GM21390 (cell line): ENCODE results near the gene ZNF581.
A peak's percentile ranks its signal among the peaks of the same experiment; 100 is the strongest.

ENCODE experiments used
- ATAC-seq: cut with Tn5 transposase; IDR thresholded peaks from one replicate; pipeline ENCODE4 v1.9.1; 2021; ENCODE audit not compliant: unreplicated experiment

The ZNF581 gene, protein sequence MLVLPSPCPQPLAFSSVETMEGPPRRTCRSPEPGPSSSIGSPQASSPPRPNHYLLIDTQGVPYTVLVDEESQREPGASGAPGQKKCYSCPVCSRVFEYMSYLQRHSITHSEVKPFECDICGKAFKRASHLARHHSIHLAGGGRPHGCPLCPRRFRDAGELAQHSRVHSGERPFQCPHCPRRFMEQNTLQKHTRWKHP

DNA sequence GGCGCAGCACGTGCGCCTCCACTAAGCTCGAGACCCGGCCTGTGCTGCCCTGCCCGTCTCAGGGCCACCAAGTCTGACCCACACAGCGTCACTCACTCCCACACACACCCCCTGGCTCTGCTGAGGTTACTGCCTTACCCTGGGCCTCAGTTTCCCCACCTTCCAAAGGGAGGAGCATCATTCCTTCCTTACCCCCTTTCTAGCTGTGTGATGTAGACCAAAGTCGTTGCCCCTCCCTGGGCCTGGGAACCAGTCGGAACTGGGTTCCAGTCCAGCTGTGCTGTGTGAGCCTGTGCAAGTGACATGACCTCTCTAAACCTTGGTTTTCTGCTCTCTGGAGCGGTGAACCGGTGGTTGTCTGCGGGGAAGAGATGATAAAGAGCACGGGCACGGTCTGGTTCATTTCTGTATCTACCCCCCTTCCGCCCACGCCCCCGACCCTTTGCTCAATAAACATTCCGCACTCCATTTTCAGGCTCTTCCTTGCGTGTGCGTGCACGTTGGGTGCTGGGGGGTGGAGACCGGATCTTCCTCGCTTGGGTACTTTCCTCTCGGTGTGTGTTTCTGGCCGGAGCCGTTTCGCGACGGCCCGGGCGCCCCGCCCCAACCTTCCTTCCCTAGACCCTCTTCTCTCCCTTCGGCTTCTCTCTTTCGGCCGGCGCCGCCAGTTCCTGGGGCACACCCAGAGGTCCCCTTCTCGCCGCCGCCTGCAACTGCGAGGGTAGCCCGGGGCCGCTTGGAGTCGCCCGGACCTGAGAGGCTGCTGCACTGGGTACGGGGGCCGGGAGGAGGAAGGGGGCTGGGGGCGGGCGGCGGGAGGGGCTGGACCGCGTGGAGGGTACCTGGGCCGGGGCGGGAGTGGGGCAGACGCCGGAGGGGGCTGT, at the start of gene ZNF581:
TSS of gene ZNF581 (plus strand) at position 647 of the 884 bp plus-strand sequence. CDS start 923 bp downstream, outside the sequence.
- ATAC-seq = peak; percentile 31

DNA sequence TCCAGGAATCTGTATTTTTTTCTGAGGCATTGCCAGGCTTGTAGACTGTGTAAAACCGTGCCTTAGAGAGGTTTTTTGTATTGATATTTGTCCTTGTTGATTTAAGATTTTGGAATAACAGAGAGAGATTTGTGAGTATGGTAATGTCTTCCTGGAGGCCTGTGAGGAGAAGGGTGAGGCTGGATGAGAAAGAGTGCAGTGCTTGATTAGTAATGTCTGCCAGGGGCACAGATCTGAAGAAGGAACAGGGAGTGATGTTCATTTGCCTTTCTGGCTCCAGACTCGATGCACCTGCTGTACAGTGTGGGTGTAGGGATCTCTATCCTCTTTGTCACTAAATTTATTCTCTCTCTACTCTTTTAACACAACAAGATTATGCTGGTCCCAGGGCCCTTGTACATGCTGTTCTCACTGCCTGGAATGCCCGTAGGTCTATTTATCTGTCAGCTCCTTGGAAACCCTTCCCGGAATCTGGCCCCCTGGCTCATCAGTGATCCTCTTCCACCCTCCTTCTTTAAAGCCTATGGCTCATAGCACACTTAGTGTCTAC, 48.4 kb upstream of the ZNF581 start:
- no peak for ATAC-seq

DNA sequence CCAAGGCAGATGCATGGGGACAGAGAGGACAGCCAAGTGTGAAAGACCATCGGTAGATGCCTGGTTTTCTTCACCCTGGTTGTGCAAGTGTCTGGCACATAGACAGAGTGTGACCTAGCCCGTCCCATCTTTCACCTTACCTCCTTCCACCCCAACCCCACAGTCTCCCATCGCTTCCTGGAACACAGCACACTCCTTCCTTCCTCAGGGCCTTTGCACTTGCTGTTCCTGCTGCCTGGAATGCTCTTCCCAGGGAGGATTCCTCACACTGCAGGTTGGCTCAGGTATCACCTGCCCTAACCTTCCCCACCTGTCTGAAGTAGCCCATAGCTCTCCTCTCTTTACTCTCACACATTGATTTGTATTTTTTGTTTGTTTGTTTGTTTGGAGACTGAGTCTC, 47.1 kb upstream of the ZNF581 start:
- no peak for ATAC-seq

DNA sequence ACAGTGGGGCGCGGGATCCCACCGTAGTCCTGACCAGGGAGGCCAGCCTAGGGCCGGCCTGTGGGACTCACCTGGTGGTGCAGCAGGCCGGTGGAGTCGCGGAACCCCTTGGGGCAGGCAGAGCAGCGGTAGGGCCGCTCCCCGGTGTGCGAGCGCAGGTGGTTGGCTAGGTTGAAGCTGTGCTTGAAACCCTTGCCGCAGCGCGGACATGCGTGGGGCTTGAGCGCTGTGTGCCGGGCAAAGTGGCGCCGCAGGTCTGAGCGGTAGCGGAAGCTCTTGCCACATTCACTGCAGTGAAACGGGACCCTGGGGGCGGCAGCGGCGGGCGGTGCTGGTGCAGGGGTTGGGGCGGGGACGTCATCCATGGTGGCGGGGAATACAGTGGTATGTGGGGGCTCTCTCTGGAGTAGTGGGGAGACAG, 45.9 kb upstream of the ZNF581 start:
- no peak for ATAC-seq

DNA sequence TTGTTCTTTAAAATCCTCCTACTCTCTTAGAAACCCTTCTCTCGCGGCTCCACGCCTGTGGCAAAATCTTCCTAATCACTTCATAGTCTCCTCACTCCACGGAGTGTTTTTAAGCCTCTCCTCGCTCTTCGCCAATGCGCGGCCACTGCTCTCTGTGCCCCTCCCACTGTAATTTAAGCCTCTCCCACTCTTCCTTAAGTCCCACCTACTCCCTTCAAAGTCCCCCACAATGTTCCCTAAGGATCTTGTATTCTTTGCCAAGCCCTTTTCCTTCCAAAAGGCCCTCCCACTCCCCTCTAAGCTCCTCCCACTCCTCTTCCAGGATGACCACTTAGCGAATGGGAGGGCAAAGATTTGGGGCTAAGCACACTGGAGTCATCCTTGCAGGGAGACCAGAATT, 45.4 kb upstream of the ZNF581 start:
- ATAC-seq = no peak

DNA sequence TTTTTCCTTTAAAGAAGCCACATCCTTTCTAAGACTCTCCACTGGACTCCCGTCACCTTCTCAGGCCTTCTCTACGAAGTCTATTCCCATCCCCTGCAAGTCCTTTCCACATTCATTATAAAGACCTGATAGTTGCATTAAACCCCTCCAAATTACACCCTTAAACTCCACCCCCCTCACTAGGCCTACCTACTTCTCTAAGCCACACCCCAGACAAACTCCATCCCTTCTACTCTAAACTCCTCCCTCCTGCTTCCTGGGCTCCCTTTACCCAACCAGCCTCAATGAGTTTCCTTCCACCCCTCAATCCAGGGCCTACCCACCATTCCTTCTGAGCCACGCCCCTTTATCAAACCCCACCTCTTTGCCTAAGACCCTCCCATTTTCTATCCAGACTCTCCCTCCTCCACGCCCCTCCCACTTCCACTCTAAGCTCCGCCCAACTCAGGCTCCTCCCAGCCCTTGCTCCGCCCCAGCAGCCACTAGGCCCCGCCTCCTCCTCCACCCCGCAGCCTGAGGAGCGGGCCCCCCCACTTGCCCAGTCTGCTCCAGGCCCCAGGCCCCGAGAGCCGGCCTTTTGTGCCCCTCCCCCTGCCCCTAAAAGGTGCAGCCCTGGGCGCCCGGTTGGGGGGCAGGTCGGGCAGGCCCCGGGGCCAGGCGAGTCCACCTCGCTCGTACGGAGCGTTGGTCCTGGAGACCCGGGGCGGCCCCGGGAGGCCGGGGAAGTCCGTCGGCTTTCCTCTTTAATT, 44.6 kb upstream of the ZNF581 start:
- peak; percentile 45 for ATAC-seq

DNA sequence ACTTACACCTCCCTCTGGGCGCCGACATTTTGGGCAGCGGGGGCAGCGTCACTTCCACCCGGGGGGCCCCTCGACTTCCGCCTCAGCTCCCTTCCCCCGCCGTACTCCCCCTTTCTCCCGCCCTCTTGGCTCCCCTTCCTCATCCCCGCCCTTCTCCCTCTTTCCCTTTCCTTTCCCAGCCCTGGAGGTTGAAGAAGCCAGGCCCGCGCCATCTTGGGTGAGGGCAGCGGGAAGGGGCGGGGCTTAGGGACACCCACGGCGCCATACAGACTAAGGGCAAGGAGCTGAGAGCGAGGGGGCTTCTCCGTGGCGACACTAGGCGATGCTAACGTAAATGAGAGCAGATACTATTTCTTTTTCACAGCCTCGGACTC, 44.0 kb upstream of the ZNF581 start, which contains the start of gene FIZ1:
TSS of gene FIZ1 (minus strand) at position 50 of the 374 bp plus-strand sequence. CDS start 1,652 bp downstream, outside the sequence.
- peak; percentile 54 for ATAC-seq

DNA sequence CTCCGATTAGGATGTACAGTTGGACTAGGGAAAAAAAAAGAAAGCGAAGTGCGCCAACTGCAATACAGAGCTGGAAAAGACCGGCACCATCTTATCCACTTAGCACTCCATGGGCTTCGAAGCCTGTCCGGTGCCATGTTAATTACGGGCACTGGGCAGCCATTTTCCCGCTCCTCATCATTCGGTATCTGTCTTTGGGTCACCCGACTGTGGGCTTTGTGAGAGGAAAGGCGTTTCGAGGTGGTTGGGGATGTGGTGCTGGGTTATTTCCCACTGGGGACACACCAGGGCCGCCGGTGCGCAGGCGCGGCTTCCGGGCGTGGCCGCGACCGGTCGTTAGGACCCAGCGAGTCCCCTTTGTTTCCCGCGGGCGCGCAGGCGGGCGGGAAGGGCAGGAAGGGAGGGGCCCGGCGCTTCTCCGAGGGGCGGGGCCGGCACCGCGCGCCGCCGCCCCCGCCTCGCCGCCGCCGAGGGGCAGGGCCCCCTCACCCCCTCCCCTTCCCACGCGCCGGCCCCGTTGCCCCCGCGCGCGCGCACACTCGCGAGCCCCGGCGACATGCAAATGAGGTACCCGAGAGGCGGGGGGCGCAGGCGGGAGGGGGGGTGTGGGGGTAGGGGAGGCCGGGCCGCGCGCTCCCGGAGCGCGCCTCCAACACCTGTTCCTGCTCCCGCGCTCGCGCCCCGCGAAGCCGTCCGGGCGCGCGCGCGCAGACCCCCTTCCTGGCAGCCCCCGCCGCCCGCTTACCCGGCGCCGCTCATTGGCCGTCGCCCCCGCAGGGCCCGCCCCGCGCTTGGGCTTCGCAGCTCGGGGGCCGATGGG, 43.4 kb upstream of the ZNF581 start, which contains the start of gene ZNF524:
TSS of gene ZNF524 (plus strand) at position 447 of the 820 bp plus-strand sequence. CDS start 1,825 bp downstream, outside the sequence.
- ATAC-seq = peak; percentile 32

DNA sequence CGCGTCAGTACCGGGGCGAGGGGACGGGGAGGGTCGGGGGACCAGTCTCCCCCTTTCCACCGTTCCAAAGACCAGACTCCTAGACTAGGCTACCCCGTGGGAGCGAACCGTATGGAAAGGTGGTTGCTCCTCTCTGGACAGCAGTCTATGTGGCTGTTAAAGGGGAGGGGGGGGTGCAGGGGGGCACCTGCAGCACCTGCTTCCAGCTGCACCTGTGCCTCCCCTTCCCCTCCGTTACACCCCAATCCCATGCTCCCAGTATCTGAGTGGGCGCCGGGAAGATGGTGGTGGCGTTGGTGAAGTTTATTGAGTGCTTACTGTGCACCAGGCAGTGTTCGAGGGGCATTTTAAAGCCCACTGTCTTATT, 42.8 kb upstream of the ZNF581 start:
- ATAC-seq = no peak

DNA sequence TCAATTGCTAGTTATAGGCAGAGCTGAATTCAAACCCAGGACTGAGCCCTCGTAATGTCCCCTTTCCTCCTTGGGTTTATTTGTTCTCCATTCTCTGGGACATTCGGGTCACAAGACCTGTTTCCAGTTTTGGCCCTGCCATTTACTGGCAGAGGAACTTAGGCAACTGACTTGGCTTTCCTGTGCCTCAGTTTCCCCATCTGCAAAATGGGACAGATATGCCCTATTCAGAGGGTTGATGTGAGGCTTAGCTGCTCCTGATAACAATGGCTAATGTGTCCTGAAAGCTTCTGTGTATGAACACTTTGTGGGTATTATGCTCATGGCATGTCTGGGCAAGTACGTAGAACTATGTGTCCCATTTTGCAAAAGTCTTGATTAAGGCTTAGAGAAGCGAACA, 42.4 kb upstream of the ZNF581 start:
- ATAC-seq = no peak

DNA sequence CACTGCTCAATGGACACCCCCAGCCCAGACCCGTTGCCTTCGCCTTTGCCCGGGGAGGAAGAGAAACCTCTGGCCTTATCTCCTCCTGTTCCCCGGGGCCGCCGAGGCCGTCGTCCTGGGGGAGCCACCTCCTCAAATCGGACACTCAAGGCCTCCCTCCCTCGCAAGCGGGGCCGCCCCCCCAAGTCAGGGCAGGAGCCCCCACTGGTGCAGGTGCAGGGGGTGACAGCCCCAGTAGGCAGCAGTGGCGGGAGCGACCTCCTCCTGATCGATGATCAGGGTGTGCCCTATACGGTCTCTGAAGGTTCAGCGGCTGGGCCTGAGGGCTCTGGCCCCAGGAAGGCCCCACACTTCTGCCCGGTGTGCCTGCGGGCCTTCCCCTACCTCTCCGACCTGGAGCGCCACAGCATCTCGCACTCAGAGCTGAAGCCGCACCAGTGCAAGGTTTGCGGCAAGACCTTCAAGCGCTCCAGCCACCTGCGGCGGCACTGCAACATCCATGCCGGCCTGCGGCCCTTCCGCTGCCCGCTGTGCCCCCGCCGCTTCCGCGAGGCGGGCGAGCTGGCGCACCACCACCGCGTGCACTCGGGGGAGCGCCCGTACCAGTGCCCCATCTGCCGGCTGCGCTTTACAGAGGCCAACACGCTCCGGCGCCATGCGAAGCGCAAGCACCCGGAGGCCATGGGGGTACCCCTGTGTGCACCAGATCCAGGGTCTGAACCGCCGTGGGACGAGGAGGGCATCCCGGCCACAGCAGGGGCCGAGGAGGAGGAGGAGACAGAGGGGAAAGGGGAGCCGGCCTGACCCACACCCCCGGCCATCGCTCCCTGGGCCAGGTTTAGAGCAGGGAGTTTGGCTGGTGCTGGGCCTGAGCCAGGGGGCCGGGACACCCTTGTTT, 41.1 kb upstream of the ZNF581 start:
- ATAC-seq = no peak

DNA sequence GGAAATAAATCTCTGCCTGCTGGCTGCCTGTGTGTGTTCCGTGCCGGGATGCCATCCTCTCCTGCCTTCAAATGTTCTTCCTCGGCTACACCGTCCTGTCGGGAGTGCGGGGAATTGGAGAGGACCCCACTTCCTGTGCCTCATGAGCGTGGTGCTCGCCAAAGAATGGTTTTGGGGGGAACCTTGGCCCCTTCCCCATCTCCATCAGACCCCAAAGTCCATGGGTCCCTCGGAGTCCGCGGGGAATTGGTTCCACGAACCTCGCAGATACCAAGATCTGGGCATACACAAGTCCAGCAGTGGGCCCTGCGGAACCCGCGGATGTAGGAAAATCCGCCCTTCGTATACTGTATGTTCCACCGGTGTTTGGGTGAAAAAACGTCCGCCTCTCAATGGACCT, 40.3 kb upstream of the ZNF581 start:
- ATAC-seq = no peak

DNA sequence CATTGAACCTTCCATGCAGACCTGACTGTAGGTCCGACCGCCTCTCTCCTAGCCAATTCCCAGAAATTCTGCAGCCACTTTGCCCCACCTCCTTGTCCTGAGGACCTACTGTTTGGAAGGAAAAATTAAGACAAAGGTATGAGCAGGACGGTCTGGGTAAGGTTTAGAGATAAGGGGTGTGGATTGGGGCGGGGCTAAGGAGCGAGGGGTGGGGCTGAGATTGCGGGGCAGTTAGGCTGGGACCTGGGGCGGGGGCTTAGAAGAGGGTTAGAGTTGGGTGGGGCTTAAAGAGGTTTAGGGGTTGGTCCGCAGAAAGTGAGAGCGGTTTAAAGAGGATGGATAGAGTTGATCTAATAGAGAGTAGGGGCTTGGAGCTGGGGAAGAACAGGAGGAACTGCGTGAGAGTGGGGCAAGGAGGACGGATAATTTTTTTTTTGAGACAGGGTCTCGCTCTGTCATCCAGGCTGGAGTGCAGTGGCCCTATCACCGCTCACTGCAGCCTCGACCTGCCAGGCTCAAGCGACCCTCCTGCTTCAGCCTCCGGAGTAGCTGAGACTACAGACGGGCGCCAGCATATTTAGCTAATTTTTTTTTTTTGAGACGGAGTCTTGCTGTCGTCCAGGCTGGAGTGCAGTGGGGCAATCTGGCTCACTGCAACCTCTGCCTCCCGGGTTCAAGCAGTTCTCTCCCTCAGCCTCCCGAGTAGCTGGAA, 39.7 kb upstream of the ZNF581 start:
- ATAC-seq = no peak

DNA sequence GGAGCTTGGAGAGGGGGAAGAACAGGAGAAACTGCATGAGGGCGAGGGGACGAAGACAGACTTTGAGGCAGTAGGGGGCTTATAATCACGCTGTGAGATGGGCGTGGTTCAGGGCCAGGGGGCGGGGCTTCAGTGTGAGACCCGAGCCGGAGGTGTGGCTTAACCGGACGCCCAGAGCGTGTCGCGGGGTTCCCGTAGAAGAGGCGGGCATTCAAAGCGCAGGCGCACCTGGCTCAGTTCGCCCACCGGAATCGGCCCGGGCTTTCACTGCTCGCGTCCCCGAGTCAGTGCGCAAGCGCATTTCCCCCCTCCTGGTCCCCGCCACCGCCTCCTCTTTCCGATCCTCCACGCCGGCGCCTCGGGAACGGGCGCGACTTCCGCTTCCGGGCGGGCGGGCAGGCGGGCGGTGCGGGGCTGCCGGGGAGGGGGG, 38.2 kb upstream of the ZNF581 start:
- ATAC-seq = peak; percentile 60

DNA sequence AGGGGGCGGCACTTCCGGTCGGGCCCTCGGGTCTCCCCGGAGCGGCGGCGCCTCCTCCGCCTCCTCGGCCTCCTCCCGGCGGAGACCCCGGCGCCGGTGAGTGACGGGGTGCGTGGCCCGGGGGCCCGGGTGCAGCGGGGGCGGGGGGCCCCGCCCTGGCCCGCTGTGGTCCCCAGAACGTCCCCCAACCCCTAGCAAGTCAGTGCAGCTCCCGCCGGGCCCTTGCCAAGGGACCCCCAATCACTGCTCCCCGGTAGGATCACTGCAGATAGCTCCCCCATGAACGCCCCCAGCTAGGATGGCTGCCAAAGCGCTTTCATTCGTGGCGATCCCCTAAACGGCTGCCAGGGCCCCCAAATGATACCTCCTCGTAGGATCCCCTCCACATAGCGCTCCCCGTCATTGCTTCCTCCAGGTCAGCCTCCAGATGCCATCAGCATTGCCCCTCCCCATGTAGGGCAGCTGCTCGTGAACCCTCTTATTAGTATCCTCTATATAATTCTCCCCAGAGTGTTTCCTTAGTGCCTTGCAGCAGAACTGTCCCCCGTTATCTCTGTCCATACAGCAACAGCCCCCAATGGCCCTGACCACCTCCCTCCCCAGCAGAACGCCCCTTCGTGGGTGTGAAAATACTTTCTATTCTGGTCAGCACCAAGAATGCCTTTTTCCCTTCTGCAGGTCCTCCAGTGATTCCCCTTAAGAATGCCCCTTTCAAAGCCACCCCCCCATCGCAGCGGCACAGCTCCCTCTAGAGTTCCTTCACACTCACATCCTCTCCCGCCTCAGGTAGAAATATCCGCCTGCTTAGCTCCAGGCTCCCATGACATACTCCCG, 37.6 kb upstream of the ZNF581 start, which contains the start of gene ZNF865:
TSS of gene ZNF865 (plus strand) at position 11 of the 834 bp plus-strand sequence. CDS start 7,972 bp downstream, outside the sequence.
- ATAC-seq = peak; percentile 36

DNA sequence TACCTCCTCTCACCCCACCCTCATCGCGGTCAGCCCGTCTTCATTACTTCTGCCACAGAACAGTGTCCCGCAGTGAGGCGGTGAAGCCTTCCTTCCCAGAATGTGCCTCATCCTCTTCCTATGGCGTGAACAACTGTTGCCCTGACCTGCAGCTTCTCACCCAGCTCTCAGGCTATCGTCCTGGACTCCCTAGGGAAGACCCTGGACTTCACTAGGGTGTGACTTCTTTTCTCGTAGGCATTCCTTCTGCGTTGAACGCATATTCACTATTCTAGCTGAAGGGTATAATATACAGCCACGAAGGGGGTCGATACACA, 37.0 kb upstream of the ZNF581 start:
- no peak for ATAC-seq

DNA sequence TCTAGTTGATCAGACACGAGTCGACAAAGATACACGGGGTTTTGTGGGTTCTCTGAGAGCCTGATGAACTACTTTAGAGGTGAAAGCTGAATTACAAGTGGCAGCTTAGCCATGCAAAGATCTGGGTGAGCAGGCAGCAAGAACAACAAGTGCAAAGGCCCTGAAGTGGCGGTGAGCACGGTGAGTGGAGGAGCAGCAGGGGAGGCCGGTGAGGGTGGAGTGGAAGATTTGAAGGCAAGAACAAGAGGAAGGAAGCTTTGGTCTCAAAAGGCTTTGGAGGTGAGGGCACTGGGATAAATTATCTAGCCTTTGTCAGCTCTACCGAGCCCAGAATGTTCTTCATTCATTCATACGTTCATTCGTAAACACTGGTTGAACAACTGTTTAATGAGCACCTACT, 36.6 kb upstream of the ZNF581 start:
- no peak for ATAC-seq

DNA sequence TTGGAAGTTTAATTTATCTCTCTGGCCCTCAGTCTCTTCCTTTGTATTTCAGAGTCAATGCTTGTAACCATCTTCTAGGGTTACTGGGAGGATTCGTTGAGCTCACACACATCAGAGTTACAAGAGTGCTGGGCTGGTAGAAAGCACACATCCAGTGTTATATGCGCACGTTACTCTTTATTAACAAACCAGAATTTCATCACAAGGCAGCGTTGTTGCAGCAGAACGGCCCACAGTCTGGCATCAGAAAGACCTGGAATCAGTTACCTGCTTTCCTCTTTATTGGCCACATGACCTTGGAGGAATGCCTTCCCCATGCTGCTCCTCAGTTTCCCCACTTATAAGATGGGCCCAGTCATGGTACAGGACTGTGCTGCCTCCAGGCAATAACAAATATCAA, 34.1 kb upstream of the ZNF581 start:
- ATAC-seq = no peak
